Sciatic nerve (tissue), 2 donors: ENCODE measurements around the gene CIRBP. TPM values are rescaled to one million over a fixed set of nuclear protein-coding genes. Genes with fewer than 3 reads are reported as not detected.

Experiments
- ATAC-seq: fragments of 200-7000 bp; cut with Tn5 transposase; one replicate; pipeline ENCODE4 v1.9.1; 2020; ENCODE audit warnings: mild to moderate bottlenecking, moderate library complexity
- DNase-seq: peaks from one replicate; pipeline ENCODE4 v3.0.0-alpha.2; 2020; ENCODE audit warnings: low spot score
- intact Hi-C: fragments of 100-400 bp; cut with DNase I; formaldehyde crosslinking; loops from one replicate; pipeline ENCODE4 v1.14.2; 2022
- total RNA-seq: library from RNA; stranded (reverse); fragmentation: NEBNext Ultra II Directional; extraction: Animal tissue kit (Norgen Biotek cat#: 25700); gene quantifications from one replicate; pipeline ENCODE4 v1.2.1, GENCODE V29; 2021
- donor health status: DM: no; HTN: no; CAD: no.
- donor health status: DM: no; HTN: no; CAD: no.

CIRBP gene
- total RNA-seq, 1 donor from 2014 or later = 550 TPM

GRCh38 chr19:1261798-1262622 is 7.1 kb upstream of the CIRBP start:
- intact Hi-C loops = no loop called here
- DNase-seq (peak; percentile 82), ATAC-seq (peak; percentile 1)

DNA sequence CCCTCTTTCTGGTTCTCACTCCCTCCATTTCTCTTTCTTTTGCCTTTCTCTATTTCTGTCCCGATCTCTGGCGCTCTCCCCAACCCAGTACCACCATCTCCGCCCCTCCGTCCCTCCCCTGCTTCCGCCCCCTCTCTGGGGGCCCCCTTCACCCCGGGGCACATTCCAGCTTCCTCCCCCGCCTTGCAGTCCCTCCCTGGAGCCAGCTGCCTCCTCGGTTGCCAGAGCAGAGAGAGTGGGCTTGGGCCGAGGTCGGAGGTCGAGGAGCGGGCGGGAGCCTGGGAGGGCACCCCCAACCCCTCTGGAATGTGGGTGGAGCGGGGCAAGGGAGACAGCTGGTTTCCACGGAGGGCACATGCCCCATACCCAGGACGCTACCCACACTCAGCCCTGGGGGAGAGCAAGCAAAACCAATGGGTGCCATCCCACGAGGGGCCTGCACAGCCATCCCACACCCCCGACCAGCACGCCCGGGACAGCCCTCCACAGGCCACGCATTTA is 6.5 kb upstream of the CIRBP start:
- ATAC-seq = no peak
- peak; percentile 71 for DNase-seq
- intact Hi-C loops = no loop called here

GRCh38 chr19:1263188-1263587 is 5.9 kb upstream of the CIRBP start:
- DNase-seq = no peak

GRCh38 chr19:1264801-1265614 is 4.1 kb upstream of the CIRBP start:
- peak; percentile 12 for ATAC-seq
- DNase-seq = peak; percentile 83
- intact Hi-C loops = no loop called here

More at GRCh38 chr19:1263188-1263587, 5.9 kb upstream of the CIRBP start:
- no peak for ATAC-seq
- intact Hi-C loops = no loop called here

DNA sequence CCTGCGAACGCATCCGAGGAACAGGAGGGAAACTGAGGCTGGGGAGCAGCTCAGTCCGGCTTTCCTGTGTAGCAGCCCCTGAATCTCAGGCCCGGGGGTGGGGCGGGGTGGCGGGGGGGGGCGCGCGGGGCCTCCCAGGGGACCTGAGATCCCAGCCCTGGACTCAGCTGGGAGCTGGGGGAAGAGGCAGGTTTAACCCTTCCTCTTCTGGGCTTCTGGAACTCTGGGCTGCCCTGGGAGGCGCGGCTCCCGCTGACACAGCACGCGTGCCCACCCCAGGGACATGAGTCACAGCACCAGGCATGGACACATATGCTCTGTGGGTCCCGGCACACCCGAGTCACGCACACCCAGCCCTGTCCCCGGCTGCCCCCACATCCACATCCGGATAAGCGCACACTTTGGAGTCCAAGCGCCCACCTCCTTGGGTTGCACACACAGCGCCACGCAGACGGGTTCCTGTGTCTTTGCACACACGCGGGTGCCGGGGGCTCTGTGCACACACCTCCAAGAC is 3.5 kb upstream of the CIRBP start:
- intact Hi-C loops = loop anchor here (2.0 kb wide), 1 partner anchor 21 kb away; no protein-coding TSS in a partner anchor
- ATAC-seq = peak; percentile 1
- DNase-seq = peak; percentile 81

- intact Hi-C loops = loop anchor here (2.0 kb wide), 1 partner anchor 22 kb away; no protein-coding TSS in a partner anchor
- ATAC-seq (peak; percentile 23), DNase-seq (peak; percentile 92)
These were observed 2.8 kb upstream of the CIRBP start for GRCh38 chr19:1266129-1266915.

GRCh38 chr19:1266916-1267476 is 2.1 kb upstream of the CIRBP start:
- ATAC-seq = peak; percentile 1
- peak; percentile 89 for DNase-seq

GRCh38 chr19:1267477-1268225 is 1.5 kb upstream of the CIRBP start:
- ATAC-seq (no peak), DNase-seq (peak; percentile 77)
- intact Hi-C loops = loop anchor here (2.0 kb wide), 1 partner anchor 23 kb away; no protein-coding TSS in a partner anchor

More at GRCh38 chr19:1266916-1267476, 2.1 kb upstream of the CIRBP start:
- intact Hi-C loops = loop anchor here (2.0 kb wide), 1 partner anchor 22 kb away; no protein-coding TSS in a partner anchor

- DNase-seq = peak; percentile 78
- no peak for ATAC-seq
- intact Hi-C loops = no loop called here
These were observed 687 bp upstream of the CIRBP start for GRCh38 chr19:1268226-1269064.

GRCh38 chr19:1269478-1270212 is 513 bp downstream of the CIRBP start:
- intact Hi-C loops = no loop called here
- peak; percentile 93 for DNase-seq
- peak; percentile 24 for ATAC-seq

DNA sequence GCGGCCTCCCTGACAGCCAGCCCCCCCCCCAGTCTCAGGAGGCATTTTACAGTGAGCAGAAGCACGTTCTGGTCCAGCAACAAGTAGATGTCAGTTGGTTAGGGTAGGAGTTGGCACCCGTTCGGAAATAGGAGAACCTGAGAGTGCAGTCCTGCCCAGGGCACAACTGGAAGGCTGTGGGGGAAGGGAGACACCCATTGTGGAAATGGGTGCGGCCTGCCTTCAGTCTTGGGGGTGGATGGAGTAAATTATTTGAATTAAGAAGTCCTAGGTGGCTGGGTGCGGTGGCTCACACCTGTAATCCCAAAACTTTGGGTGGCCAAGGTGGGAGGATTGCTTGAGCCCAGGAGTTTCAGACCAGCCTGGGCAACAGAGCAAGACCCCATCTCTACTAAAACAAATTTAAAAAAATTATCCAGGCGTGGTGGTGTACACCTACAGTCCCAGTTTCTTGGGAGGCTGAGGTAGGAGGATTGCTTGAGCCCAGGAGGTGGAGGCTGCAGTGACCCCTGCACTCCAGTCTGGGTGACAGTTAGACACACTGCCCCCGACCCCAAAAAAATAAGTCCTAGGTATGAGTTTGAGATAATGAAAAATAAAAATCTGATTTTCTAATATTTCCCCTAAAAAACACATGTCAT is 1.2 kb downstream of the CIRBP start:
- no peak for ATAC-seq
- DNase-seq = no peak
- intact Hi-C loops = no loop called here

DNA sequence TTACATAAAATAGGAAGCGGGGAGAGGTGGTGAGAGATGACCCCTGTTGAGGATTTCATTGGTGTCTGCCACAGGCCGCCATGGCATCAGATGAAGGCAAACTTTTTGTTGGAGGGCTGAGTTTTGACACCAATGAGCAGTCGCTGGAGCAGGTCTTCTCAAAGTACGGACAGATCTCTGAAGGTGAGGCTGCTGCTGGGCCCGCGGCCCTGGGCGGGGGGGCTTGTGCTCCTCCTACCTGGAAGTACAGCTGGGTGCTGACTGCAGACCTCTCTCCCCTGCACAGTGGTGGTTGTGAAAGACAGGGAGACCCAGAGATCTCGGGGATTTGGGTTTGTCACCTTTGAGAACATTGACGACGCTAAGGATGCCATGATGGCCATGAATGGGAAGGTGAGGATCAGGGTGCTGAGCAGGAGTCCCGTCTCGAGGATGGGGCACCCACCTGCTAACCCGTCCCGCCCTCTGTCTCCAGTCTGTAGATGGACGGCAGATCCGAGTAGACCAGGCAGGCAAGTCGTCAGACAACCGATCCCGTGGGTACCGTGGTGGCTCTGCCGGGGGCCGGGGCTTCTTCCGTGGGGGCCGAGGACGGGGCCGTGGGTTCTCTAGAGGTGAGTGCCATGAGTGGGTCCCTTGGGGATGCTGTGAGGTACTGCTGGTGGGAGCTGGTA is 1.9 kb downstream of the CIRBP start:
- intact Hi-C loops = no loop called here
- ATAC-seq (no peak), DNase-seq (no peak)

GRCh38 chr19:1271528-1272422 is 2.6 kb downstream of the CIRBP start:
- ATAC-seq (no peak), DNase-seq (no peak)
- intact Hi-C loops = no loop called here
